Esophagus muscularis mucosa (tissue), 3 donors: Measurements from ENCODE around the gene TIGD4.

Experiments
- CTCF ChIP-seq, 3 experiments: fragments of 200-600 bp in 2 of 3; fragments of 450-650 bp in 1 of 3; sonication (generic) in 2 of 3; IDR thresholded peaks; one replicate each; pipeline ENCODE4 v1.5.1; 2017 to 2019; ENCODE audit warnings: antibody characterized with exemption in 3 of 3, mild to moderate bottlenecking in 2 of 3, moderate library complexity in 1 of 3
- POLR2AphosphoS5 ChIP-seq, 2 donors: sonication (generic); formaldehyde crosslinking; IDR thresholded peaks; one replicate each; pipeline ENCODE4 v1.6.1; 2017; ENCODE audit warnings: antibody characterized with exemption in 2 of 2

- no peak for TF ChIP-seq POLR2AphosphoS5 (IDR thresholded peaks at IDR 0.05)
- no peak for TF ChIP-seq CTCF (IDR thresholded peaks at IDR 0.05)
Observed at GRCh38 chr4:152748619-152749018, 30.9 kb downstream of the TIGD4 start.
